K562 (cell line): ENCODE results near the gene TTC32. TPM values are rescaled to one million over a fixed set of nuclear protein-coding genes. Genes with fewer than 3 reads are reported as not detected.
A peak's percentile ranks its signal among the peaks of the same experiment; 100 is the strongest.

Source experiments
- ATAC-seq: fragments of 200-7000 bp; cut with Tn5 transposase; 3 replicates; pipeline ENCODE4 v1.9.1; 2020; ENCODE audit warnings: moderate library complexity
- BruUV-seq: library from RNA; stranded (reverse); fragments of 400-500 nt; replicated peaks from 2 replicates; lab custom pipeline; 2021; lab: Mats Ljungman, UMichigan
- CTCF ChIA-PET: fragments of 300-600 bp; formaldehyde crosslinking; extraction: SDS; loops from one replicate; lab custom pipeline; 2021; ENCODE audit warnings: low intra/inter-chr PET ratio; lab: Yijun Ruan, JAX
- POLR2A ChIA-PET: fragments of 300-600, 350-650 bp; sonication (Branson Sonifier 250); formaldehyde crosslinking; extraction: SDS; loops from one replicate; lab custom pipeline; 2021; ENCODE audit warnings: antibody characterized with exemption, inconsistent platforms; lab: Yijun Ruan, JAX
- DNase-seq, 4 experiments: peaks; one replicate each; pipeline versions ENCODE4 v3.0.0 to v3.0.0-alpha.2; 2011 to 2018; ENCODE audit warnings: low spot score in 3 of 4, mixed read lengths in 3 of 4; ENCODE audit errors: extremely low read depth in 1 of 4
- FAIRE-seq: peaks from 2 replicates; lab custom pipeline; 2011; peaks lifted over from hg19 to GRCh38; lab: Jason Lieb, UNC
- H2AFZ ChIP-seq: 2 replicates; pipeline ENCODE4 v1.6.0; 2011; ENCODE audit warnings: low read depth, low read length, control low read depth, inconsistent platforms
- H3K27ac ChIP-seq: fragments of 200-600 bp; 3 replicates; pipeline ENCODE4 v1.8.0; 2011; ENCODE audit warnings: low read depth, mild to moderate bottlenecking, control low read depth, inconsistent platforms, low read length, moderate library complexity, mixed read lengths; ENCODE audit errors: extremely low read depth
- H3K27me3 ChIP-seq, 2 experiments: fragments of 300-600 bp in 1 of 2; 2 replicates in 1 of 2; 3 replicates in 1 of 2; pipeline versions ENCODE4 v1.6.0 to v1.8.0; 2011; ENCODE audit warnings: inconsistent platforms in 2 of 2, low read length in 2 of 2, mild to moderate bottlenecking in 1 of 2, mixed read lengths in 1 of 2, moderate library complexity in 1 of 2; ENCODE audit not compliant: control insufficient read depth in 2 of 2, insufficient read depth in 2 of 2
- H3K36me3 ChIP-seq: fragments of 300-600 bp; 3 replicates; pipeline ENCODE4 v1.8.0; 2011; ENCODE audit warnings: mild to moderate bottlenecking, low read length, inconsistent platforms; ENCODE audit not compliant: control insufficient read depth, insufficient read depth
- H3K4me1 ChIP-seq, 2 experiments: fragments of 200-600 bp in 1 of 2; replicated peaks in 1 of 2; 2 replicates in 1 of 2; 3 replicates in 1 of 2; pipeline versions ENCODE4 v1.5.1 to v1.8.0; 2011; ENCODE audit warnings: inconsistent platforms in 2 of 2, low read length in 2 of 2, mild to moderate bottlenecking in 1 of 2, mixed read lengths in 1 of 2, moderate library complexity in 1 of 2; ENCODE audit not compliant: control insufficient read depth in 2 of 2, insufficient read depth in 2 of 2
- H3K4me2 ChIP-seq: 2 replicates; pipeline ENCODE4 v1.6.1; 2011; ENCODE audit warnings: low read length, control low read depth, inconsistent platforms, mixed read lengths; ENCODE audit not compliant: insufficient read depth
- H3K4me3 ChIP-seq: fragments of 200-600 bp; sonication (generic), shearing (Covaris generic); 2 replicates; pipeline ENCODE4 v1.5.1; 2016; ENCODE audit warnings: control low read depth, inconsistent platforms
- H3K79me2 ChIP-seq: fragments of 200-600 bp; 3 replicates; pipeline ENCODE4 v1.8.0; 2011; ENCODE audit warnings: low read length, inconsistent platforms; ENCODE audit not compliant: control insufficient read depth, insufficient read depth
- H3K9ac ChIP-seq, 2 experiments: 2 replicates each; pipeline versions ENCODE4 v1.6.0 to v1.6.1; 2011; ENCODE audit warnings: low read depth in 2 of 2, low read length in 2 of 2, control low read depth in 1 of 2, inconsistent platforms in 1 of 2, mild to moderate bottlenecking in 1 of 2, mixed read lengths in 1 of 2; ENCODE audit not compliant: insufficient read depth in 1 of 2
- H3K9me1 ChIP-seq: one replicate; pipeline ENCODE4 v1.6.0; 2011; ENCODE audit warnings: inconsistent platforms, mild to moderate bottlenecking, low read length, moderate library complexity; ENCODE audit not compliant: control insufficient read depth, insufficient read depth
- H3K9me3 ChIP-seq: replicated peaks from 2 replicates; pipeline ENCODE4 v1.5.1; 2011; ENCODE audit warnings: low read depth, low read length, inconsistent platforms; ENCODE audit not compliant: control insufficient read depth, insufficient read depth
- H4K20me1 ChIP-seq: replicated peaks from 2 replicates; pipeline ENCODE4 v1.6.1; 2011; ENCODE audit warnings: low read length, inconsistent platforms, mixed read lengths; ENCODE audit not compliant: control insufficient read depth, insufficient read depth
- COPS2 ChIP-seq: fragments of 450-650 bp; conservative IDR thresholded peaks from 2 replicates; pipeline ENCODE4 v1.6.1; 2016; ENCODE audit warnings: mild to moderate bottlenecking, moderate library complexity
- CTCF ChIP-seq, 3 experiments: IDR thresholded peaks in 2 of 3; conservative IDR thresholded peaks in 1 of 3; 2 replicates each; pipeline ENCODE4 v1.5.1; 2011 to 2012; ENCODE audit warnings: low read length in 3 of 3, mild to moderate bottlenecking in 3 of 3, control low read depth in 2 of 3, improper control_type of control experiment in 1 of 3, inconsistent platforms in 1 of 3, low read depth in 1 of 3, mixed read lengths in 1 of 3, moderate library complexity in 1 of 3; ENCODE audit not compliant: insufficient read depth in 2 of 3
- E2F4 ChIP-seq: sonication (generic); formaldehyde crosslinking; IDR thresholded peaks from 2 replicates; pipeline ENCODE4 v1.8.0; 2022; ENCODE audit warnings: mild to moderate bottlenecking, low read depth, missing genetic modification reagents
- GABPA ChIP-seq: fragments of 200-800 bp; sonication (Bioruptor generic); conservative IDR thresholded peaks from 2 replicates; pipeline ENCODE4 v1.6.1; 2016; ENCODE audit warnings: low read depth, missing genetic modification characterization, missing compliant biosample characterization
- HMGN3 ChIP-seq: IDR thresholded peaks from 2 replicates; pipeline ENCODE4 v1.6.1; 2011; ENCODE audit warnings: borderline replicate concordance, low read depth, mild to moderate bottlenecking, mixed read lengths, low read length; ENCODE audit not compliant: insufficient read length; ENCODE audit errors: extremely low read depth
- MAZ ChIP-seq, 2 experiments: fragments of 450-650 bp in 1 of 2; sonication (generic) in 1 of 2; formaldehyde crosslinking; IDR thresholded peaks in 1 of 2; conservative IDR thresholded peaks in 1 of 2; 2 replicates each; pipeline versions ENCODE4 v1.4.0 to v1.5.0; 2020; ENCODE audit warnings: mild to moderate bottlenecking in 1 of 2, missing genetic modification reagents in 1 of 2
- POLR2AphosphoS5 ChIP-seq: IDR thresholded peaks from 2 replicates; pipeline ENCODE4 v1.6.1; 2011; ENCODE audit warnings: mild to moderate bottlenecking, low read depth, low read length, moderate library complexity; ENCODE audit not compliant: control insufficient read depth, insufficient read depth
- SIN3B ChIP-seq: fragments of 450-650 bp; IDR thresholded peaks from 2 replicates; pipeline ENCODE4 v1.6.1; 2017; ENCODE audit warnings: low read depth, mild to moderate bottlenecking, moderate library complexity
- SIX5 ChIP-seq, 2 experiments: IDR thresholded peaks; 2 replicates each; pipeline ENCODE4 v1.6.1; 2011; ENCODE audit warnings: low read length in 2 of 2, borderline replicate concordance in 1 of 2, low read depth in 1 of 2, mild to moderate bottlenecking in 1 of 2, moderate library complexity in 1 of 2; ENCODE audit not compliant: insufficient read depth in 1 of 2
- XRCC5 ChIP-seq: fragments of 200-400 bp; formaldehyde crosslinking; IDR thresholded peaks from 2 replicates; pipeline ENCODE4 v1.6.1; 2017; ENCODE audit warnings: low read depth, mild to moderate bottlenecking, low read length
- ZNF449 ChIP-seq: fragments of 250-450 bp; sonication (Bioruptor Pico); IDR thresholded peaks from 2 replicates; pipeline ENCODE4 v1.8.0; 2022; ENCODE audit warnings: moderate library complexity, mild to moderate bottlenecking, inconsistent platforms
- WGBS: fragments of 100-300 bp; shearing (Covaris generic); methylation state at CpG from one replicate; pipeline ENCODE4 v1.1.6; 2016; ENCODE audit warnings: low coverage, mixed read lengths; ENCODE audit not compliant: insufficient coverage; ENCODE audit errors: missing lambda C conversion rate; 5-methylcytosine and 5-hydroxymethylcytosine counted together
- in situ Hi-C: fragments of 300-500 bp; cut with MboI; formaldehyde crosslinking; loops from 4 replicates; pipeline ENCODE4 v1.15.0; 2018; ENCODE audit warnings: inconsistent platforms, mixed read lengths
- intact Hi-C: fragments of 100-400 bp; cut with micrococcal nuclease; formaldehyde crosslinking; loops from 2 replicates; pipeline ENCODE4 v1.14.2; 2022
- polyA plus RNA-seq, 8 experiments: library from polyadenylated mRNA; depleted of rRNA in 4 of 8; stranded (reverse) in 5 of 8; unstranded in 3 of 8; fragments of >200 nt; fragmentation: Nextera tagmentation in 2 of 8; fragmentation: Illumina TruSeq in 1 of 8; extraction: Ambion mirVana in 2 of 8; extraction: Trizol in 1 of 8; gene quantifications; 2 replicates each; pipeline versions ENCODE4 v1.2.1 to v1.2.3, GENCODE V29; 2011 to 2014; ENCODE audit warnings: inconsistent platforms in 1 of 8, missing spikeins in 1 of 8
- total RNA-seq, 7 experiments: library from RNA; depleted of rRNA in 6 of 7; stranded (reverse); fragments of >200 nt in 6 of 7; fragmentation: Illumina TruSeq in 2 of 7; extraction: Trizol in 2 of 7; gene quantifications; 2 replicates each; pipeline versions ENCODE4 v1.2.1 to v1.2.3, GENCODE V29; 2011 to 2021; ENCODE audit warnings: low replicate concordance in 1 of 7

The TTC32 gene
- total and polyA plus RNA-seq, 9 of the 15 experiments (the other 6 are each of a cell fraction or from before 2014, with no cell fraction given): 27.6 to 71.4 (median 52.6) TPM

- TF ChIP-seq ZNF449 (CRISPR knock-in tag) (no peak), HMGN3 (no peak), POLR2AphosphoS5 (no peak)
Measured at GRCh38 chr2:19864381-19864780, 37.4 kb downstream of the TTC32 start (continued).

GRCh38 chr2:19863303-19864041 lies 38.3 kb downstream of the TTC32 start:
- peak; percentile 94 for ATAC-seq
- intact Hi-C loops (loop anchor here (2.0 to 10.0 kb wide), 8 partner anchors 96 to 1466 kb away; no protein-coding TSS in a partner anchor), in situ Hi-C loops (loop anchor here (5.0 to 25.0 kb wide), 4 partner anchors 509 to 1431 kb away; partner anchors contain the start of gene OSR1)
- H3K27ac ChIP-seq: no peak overlapping the region
- H3K4me1 ChIP-seq: peaks cover 4 to 9% of the 10 kb centered on the region in 2 experiments; a peak in 3 of 5 replicates
- H3K9me3 ChIP-seq: no peaks in the 10 kb centered on the region
- 19% methylated on average over 31 of the region's 33 CpGs for WGBS
- no TSS peak for BruUV-seq
- H3K9ac ChIP-seq: peak overlapping the region in 1 of 2 experiments; percentile 69; a peak in 2 of 4 replicates
- CTCF ChIA-PET: interaction anchor here (0.9 to 1.3 kb wide), 4 partner anchors 94 to 1476 kb away, joined by 3 to 5 read pairs (median 3); no protein-coding TSS in a partner anchor
- FAIRE-seq: peak; percentile 79
- no peaks in the 10 kb centered on the region for H3K79me2 ChIP-seq
- no peaks in the 10 kb centered on the region for H3K9me1 ChIP-seq
- peaks cover 18 to 41% of the 10 kb centered on the region in 2 experiments for H3K27me3 ChIP-seq
- H3K4me3 ChIP-seq: no peak overlapping the region
- H3K36me3 ChIP-seq: no peaks in the 10 kb centered on the region
- H4K20me1 ChIP-seq: 0 out of 2 replicates have a peak, but pooled peaks cover 3% of the 10 kb centered on the region
- DNase-seq: peak; percentile 74 to 84 (median 80)
- H3K4me2 ChIP-seq: peak overlapping the region; percentile 57
- POLR2A ChIA-PET: interaction anchor here (0.6 kb wide), 1 partner anchor 84 kb away, joined by 3 read pairs; no protein-coding TSS in a partner anchor
- peak overlapping the region; percentile 80 for H2AFZ ChIP-seq
- peak; percentile 47; the same call in 1 of the 2 replicates for TF ChIP-seq XRCC5
- no peak for TF ChIP-seq SIX5 (IDR thresholded peaks at IDR 0.05; ENCODE audit: borderline replicate concordance in 1 of 2, insufficient read depth in 1 of 2, low read depth in 1 of 2, low read length in 2 of 2)
- TF ChIP-seq E2F4: peak; percentile 24; the same call in 1 of the 2 replicates
- TF ChIP-seq GABPA (tag): no peak
- TF ChIP-seq CTCF (IDR thresholded peaks at IDR 0.05 in 2 of 3, conservative IDR thresholded peaks at IDR 0.05 in 1 of 3; ENCODE audit: insufficient read depth in 2 of 3, low read depth in 1 of 3, low read length in 3 of 3): peak; percentile 90 to 93 (median 93)
- peak; percentile 21; the same call in 1 of the 2 replicates for TF ChIP-seq SIN3B
- no peak for TF ChIP-seq COPS2
- peak; percentile 37 to 39; a peak in 1 of 4 replicates for TF ChIP-seq MAZ (CRISPR knock-in tag; conservative IDR thresholded peaks at IDR 0.05 in 1 of 2, IDR thresholded peaks at IDR 0.05 in 1 of 2)
